ENCODE measurements around the gene PLPP6.

PLPP6 gene

GRCh38 chr9:4700932-4701331 is 38.8 kb downstream of the PLPP6 start:
- no peak for DNase-seq

- DNase-seq, result no peak
Observed at GRCh38 chr9:4701526-4701925, 39.4 kb downstream of the PLPP6 start.

GRCh38 chr9:4704129-4704528 is 42.0 kb downstream of the PLPP6 start:
- DNase-seq, result no peak

DNA sequence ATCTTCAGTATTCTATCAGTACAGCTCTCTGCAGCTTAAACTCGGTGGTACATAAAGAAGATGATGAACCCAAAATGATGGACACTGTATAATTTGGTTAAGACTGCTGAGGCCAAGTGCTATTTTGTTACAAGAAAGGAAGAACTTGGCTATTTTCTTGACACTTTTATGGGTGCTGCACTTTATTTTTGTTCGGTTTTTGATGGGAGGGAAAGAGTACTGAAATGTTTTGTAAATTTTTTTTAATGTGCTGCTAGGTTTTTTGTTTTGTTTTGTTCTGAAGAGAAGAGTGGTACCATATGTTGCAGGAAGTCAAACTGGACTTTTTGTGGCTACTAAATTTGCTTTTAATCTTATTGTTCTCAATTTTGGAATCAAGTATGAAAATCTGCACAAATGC is 43.9 kb downstream of the PLPP6 start:
- no peak for DNase-seq

DNA sequence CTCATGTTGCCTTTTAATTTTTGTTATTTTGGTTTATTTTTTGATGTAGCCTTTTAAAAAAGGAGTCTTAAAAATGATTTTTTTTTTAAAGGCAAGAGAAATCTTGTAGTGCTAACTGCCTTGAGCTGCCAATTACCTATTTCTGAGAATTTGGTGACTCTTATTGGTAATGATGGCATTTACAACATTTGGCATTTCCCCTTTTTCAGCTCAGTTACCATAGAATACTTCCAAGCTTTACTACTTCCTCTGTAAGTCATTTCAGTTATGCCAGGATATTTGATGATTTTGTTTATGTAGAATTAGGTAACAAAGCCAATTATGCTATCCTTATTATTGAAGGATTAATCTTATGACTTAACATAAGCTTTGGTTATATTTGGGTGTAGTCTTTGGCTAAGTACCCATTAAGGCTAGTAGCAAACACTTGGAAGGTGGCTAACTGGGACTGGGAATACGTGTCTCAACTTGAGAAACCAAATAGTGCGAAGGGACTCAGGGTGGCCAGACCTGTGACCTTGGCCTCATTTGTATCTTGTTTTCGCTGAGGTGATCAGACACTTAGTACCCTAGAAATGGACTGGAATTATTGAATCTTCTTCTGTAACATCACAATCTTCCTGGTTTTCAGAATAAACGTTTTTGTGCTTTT is 45.0 kb downstream of the PLPP6 start:
- DNase-seq, result no peak

DNA sequence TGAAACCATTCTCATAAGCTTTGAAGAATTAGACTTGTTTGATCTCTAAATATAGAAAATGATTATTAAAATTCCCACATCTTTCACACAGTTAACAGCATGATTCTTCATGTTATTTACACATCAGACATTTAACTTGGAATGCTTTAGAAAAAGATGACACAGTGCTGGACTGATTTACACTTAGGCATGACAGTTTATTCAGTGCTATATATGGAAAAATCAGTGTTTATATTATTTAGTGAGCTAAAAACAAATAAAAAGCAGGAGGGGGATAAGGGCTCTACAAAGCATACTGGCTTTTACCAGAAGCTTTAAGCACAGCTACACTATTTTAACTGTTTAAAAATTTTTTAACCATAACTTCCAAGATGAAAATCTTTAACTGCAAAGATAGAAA is 47.3 kb downstream of the PLPP6 start:
- DNase-seq, result no peak

DNA sequence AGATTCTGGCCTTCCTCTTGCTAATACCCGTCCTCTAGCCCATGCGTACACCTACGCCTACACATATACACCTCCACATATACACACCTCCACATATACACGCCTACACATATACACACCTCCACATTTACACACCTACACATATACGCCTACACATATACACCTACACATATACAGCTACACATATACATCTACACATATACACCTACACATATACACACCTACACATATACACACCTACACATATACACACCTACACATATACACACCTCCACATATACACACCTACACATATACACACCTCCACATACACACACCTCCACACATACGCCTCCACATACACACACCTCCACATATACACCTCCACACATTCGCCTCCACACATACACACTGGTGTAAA is 51.8 kb downstream of the PLPP6 start:
- no peak for DNase-seq

DNA sequence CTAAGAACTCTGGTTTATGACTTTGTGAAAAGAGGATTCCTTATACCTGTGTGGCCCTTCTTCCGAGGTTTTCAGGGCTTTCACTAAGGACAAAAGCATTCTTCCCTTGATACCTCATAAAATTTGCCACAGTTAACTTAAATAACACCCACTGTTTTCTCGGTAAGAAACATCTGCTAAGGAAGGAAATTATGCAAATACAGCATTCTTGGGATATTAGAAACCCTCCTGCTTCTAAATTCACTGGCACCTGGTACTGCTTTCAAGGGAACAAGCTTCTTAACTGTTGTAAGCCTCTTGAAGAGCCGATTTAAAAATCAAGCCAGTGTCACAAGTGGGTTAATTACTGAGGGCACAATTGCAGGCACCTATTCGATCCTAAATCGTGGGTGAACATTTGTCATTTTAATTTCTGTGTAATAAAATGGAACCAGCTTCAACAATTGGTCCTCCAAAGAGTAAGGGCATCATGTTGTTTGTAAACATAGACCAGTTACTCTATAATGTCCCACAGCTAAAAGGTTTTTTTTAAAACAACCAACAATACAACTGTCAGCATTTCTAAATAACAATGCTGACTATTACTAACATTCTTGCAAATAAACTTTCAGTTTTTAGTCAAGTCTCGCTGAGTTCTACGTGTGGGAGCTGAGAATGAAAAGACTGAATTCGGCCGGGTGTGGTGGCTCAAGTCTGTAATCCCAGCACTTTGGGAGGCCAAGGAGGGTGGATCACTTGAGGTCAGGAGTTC is 52.3 kb downstream of the PLPP6 start:
- DNase-seq, result no peak
